GM21737 (cell line): Measurements from ENCODE around the gene C1orf174.

ENCODE experiments used
- ATAC-seq: cut with Tn5 transposase; IDR thresholded peaks from one replicate; pipeline ENCODE4 v1.9.1; 2021; ENCODE audit warnings: mild to moderate bottlenecking, moderate library complexity; ENCODE audit not compliant: unreplicated experiment

Gene C1orf174

GRCh38 chr1:3910857-3911845 is 11.1 kb upstream of the C1orf174 start:
- ATAC-seq: no peak

GRCh38 chr1:3910049-3910731 is 10.1 kb upstream of the C1orf174 start:
- ATAC-seq: no peak

- no peak for ATAC-seq
Observed at GRCh38 chr1:3909615-3910014, 9.5 kb upstream of the C1orf174 start.

GRCh38 chr1:3908886-3909517 is 8.9 kb upstream of the C1orf174 start:
- ATAC-seq: no peak

- no peak for ATAC-seq
Observed at GRCh38 chr1:3907621-3908165, 7.6 kb upstream of the C1orf174 start.

GRCh38 chr1:3907031-3907534 is 7.0 kb upstream of the C1orf174 start:
- ATAC-seq: no peak

- ATAC-seq: no peak
Observed at GRCh38 chr1:3906672-3907020, 6.6 kb upstream of the C1orf174 start.

- ATAC-seq: no peak
Observed at GRCh38 chr1:3905953-3906671, 6.0 kb upstream of the C1orf174 start.

GRCh38 chr1:3905266-3905952 is 5.3 kb upstream of the C1orf174 start:
- ATAC-seq: no peak

- no peak for ATAC-seq
Observed at GRCh38 chr1:3904843-3905185, 4.7 kb upstream of the C1orf174 start.

- no peak for ATAC-seq
Observed at GRCh38 chr1:3904006-3904842, 4.2 kb upstream of the C1orf174 start.

GRCh38 chr1:3903141-3904005 is 3.3 kb upstream of the C1orf174 start:
- no peak for ATAC-seq

- no peak for ATAC-seq
Observed at GRCh38 chr1:3902571-3903091, 2.6 kb upstream of the C1orf174 start.

- no peak for ATAC-seq
Observed at GRCh38 chr1:3902111-3902511, 2.0 kb upstream of the C1orf174 start.

- peak; percentile 51 for ATAC-seq
Observed at GRCh38 chr1:3900969-3901529, 977 bp upstream of the C1orf174 start.

GRCh38 chr1:3899754-3900149 is 320 bp downstream of the C1orf174 start:
- no peak for ATAC-seq

GRCh38 chr1:3898994-3899753 is 898 bp downstream of the C1orf174 start:
- no peak for ATAC-seq
